ENCODE data around the gene FGF12. TPM values are rescaled to one million over a fixed set of nuclear protein-coding genes. Genes with fewer than 3 reads are reported as not detected.

FGF12 gene
- total RNA-seq, 1 experiment from 2014 or later = 1.5 TPM

- DNase-seq (ENCODE audit: extremely low read depth, low read depth) = peak; percentile 5
Measured at GRCh38 chr3:192365571-192365970, 361.8 kb downstream of the FGF12 start.

- DNase-seq (ENCODE audit: extremely low read depth, low read depth) = no peak
Measured at GRCh38 chr3:192364316-192364715, 363.0 kb downstream of the FGF12 start.

- DNase-seq (ENCODE audit: extremely low read depth, low read depth) = no peak
Measured at GRCh38 chr3:192354687-192355086, 372.7 kb downstream of the FGF12 start.

GRCh38 chr3:192352142-192352541 lies 375.2 kb downstream of the FGF12 start:
- DNase-seq (ENCODE audit: extremely low read depth, low read depth) = no peak

- DNase-seq (ENCODE audit: extremely low read depth, low read depth) = no peak
Measured at GRCh38 chr3:192351441-192351840, 375.9 kb downstream of the FGF12 start.

GRCh38 chr3:192340031-192340430 lies 387.3 kb downstream of the FGF12 start:
- no peak for DNase-seq (ENCODE audit: extremely low read depth, low read depth)

- DNase-seq (ENCODE audit: extremely low read depth, low read depth) = no peak
Measured at GRCh38 chr3:192339214-192339613, 388.1 kb downstream of the FGF12 start.

- DNase-seq (ENCODE audit: extremely low read depth, low read depth) = no peak
Measured at GRCh38 chr3:192336286-192336685, 391.1 kb downstream of the FGF12 start.

- no peak for DNase-seq (ENCODE audit: extremely low read depth, low read depth)
Measured at GRCh38 chr3:192332386-192333291, 394.7 kb downstream of the FGF12 start.

GRCh38 chr3:192331749-192332385 lies 395.5 kb downstream of the FGF12 start:
- no peak for DNase-seq (ENCODE audit: extremely low read depth, low read depth)

- no peak for DNase-seq (ENCODE audit: extremely low read depth, low read depth)
Measured at GRCh38 chr3:192326656-192327055, 400.7 kb downstream of the FGF12 start.

- no peak for DNase-seq (ENCODE audit: extremely low read depth, low read depth)
Measured at GRCh38 chr3:192317564-192317963, 409.8 kb downstream of the FGF12 start.

GRCh38 chr3:192313605-192314004 lies 413.7 kb downstream of the FGF12 start:
- no peak for DNase-seq (ENCODE audit: extremely low read depth, low read depth)

- no peak for DNase-seq (ENCODE audit: extremely low read depth, low read depth)
Measured at GRCh38 chr3:192307631-192308030, 419.7 kb downstream of the FGF12 start.

GRCh38 chr3:192303235-192303634 lies 424.1 kb downstream of the FGF12 start:
- no peak for DNase-seq (ENCODE audit: extremely low read depth, low read depth)

GRCh38 chr3:192302721-192303120 lies 424.6 kb downstream of the FGF12 start:
- DNase-seq (ENCODE audit: extremely low read depth, low read depth) = no peak

- no peak for DNase-seq (ENCODE audit: extremely low read depth, low read depth)
Measured at GRCh38 chr3:192299921-192300320, 427.4 kb downstream of the FGF12 start.

- DNase-seq (ENCODE audit: extremely low read depth, low read depth) = no peak
Measured at GRCh38 chr3:192296845-192297244, 430.5 kb downstream of the FGF12 start.

GRCh38 chr3:192284443-192285072 lies 442.8 kb downstream of the FGF12 start:
- DNase-seq (ENCODE audit: extremely low read depth, low read depth) = no peak

GRCh38 chr3:192281207-192281880 lies 446.0 kb downstream of the FGF12 start:
- no peak for DNase-seq (ENCODE audit: extremely low read depth, low read depth)

- no peak for DNase-seq (ENCODE audit: extremely low read depth, low read depth)
Measured at GRCh38 chr3:192279664-192280063, 447.7 kb downstream of the FGF12 start.

All from NCI-H460 (cell line).